SK-N-MC (cell line): Measurements from ENCODE around the gene TGFB1I1.
"Not testable (repeated sequence)": the region's sequence is repeated elsewhere in the genome, so short reads cannot be mapped to it uniquely, and the experiment has no call there.

Experiments used
- DNase-seq: peaks from one replicate; pipeline ENCODE4 v3.0.0-alpha.2; 2011; ENCODE audit warnings: low read depth, low spot score
- H3K27ac ChIP-seq: fragments of 200-600 bp; sonication (generic); 2 replicates; pipeline ENCODE4 v1.5.1; 2016; ENCODE audit warnings: mixed run types
- H3K36me3 ChIP-seq: fragments of 200-600 bp; sonication (generic); 2 replicates; pipeline ENCODE4 v1.6.1; 2017; ENCODE audit warnings: antibody characterized with exemption, low read length, mixed read lengths; ENCODE audit not compliant: insufficient read depth
- H3K4me3 ChIP-seq: fragments of 200-600 bp; sonication (generic); 2 replicates; pipeline ENCODE4 v1.5.1; 2016
- H3K9ac ChIP-seq: fragments of 200-600 bp; sonication (generic); 2 replicates; pipeline ENCODE4 v1.8.0; 2017; ENCODE audit warnings: mixed run types, mixed read lengths; ENCODE audit not compliant: insufficient read length
- H3K9me3 ChIP-seq: fragments of 200-600 bp; sonication (generic); 2 replicates; pipeline ENCODE4 v1.6.1; 2017; ENCODE audit warnings: low read depth, mild to moderate bottlenecking, antibody characterized with exemption, low read length, moderate library complexity, mixed read lengths
- EZH2 ChIP-seq: fragments of 200-600 bp; sonication (generic); IDR thresholded peaks from one replicate; pipeline ENCODE4 v1.6.1; 2017; ENCODE audit warnings: antibody characterized with exemption
- FOXP2 ChIP-seq: optimal IDR thresholded peaks from 2 replicates; pipeline ENCODE3; 2011; ENCODE audit warnings: mild to moderate bottlenecking, moderate library complexity; ENCODE audit not compliant: insufficient read depth; ENCODE audit errors: extremely low read length, control extremely low read depth
- POLR2AphosphoS5 ChIP-seq: IDR thresholded peaks from 2 replicates; pipeline ENCODE4 v1.6.1; 2012; ENCODE audit warnings: mild to moderate bottlenecking, low read depth, low read length, borderline replicate concordance

Gene TGFB1I1

GRCh38 chr16:31507929-31508705 lies 36.2 kb downstream of the TGFB1I1 start, which contains the start of gene RUSF1:
TSS of gene RUSF1 (minus strand) at chr16:31508391. CDS start at chr16:31508373, 18 bp downstream.
- H3K9me3 ChIP-seq = no peaks in the 10 kb centered on the region
- TF ChIP-seq EZH2 (no peak), POLR2AphosphoS5 (peak; percentile 90; the same call in 1 of the 2 replicates), FOXP2 (peak; percentile 68)
- H3K4me3 ChIP-seq = peak within 1 kb of the TSS; percentile 95
- peak within 1 kb of the TSS; percentile 73 for H3K27ac ChIP-seq
- peak within 1 kb of the TSS; percentile 98 for H3K9ac ChIP-seq
- peak; percentile 35 for DNase-seq
- no peaks in the 10 kb centered on the region for H3K36me3 ChIP-seq

DNA sequence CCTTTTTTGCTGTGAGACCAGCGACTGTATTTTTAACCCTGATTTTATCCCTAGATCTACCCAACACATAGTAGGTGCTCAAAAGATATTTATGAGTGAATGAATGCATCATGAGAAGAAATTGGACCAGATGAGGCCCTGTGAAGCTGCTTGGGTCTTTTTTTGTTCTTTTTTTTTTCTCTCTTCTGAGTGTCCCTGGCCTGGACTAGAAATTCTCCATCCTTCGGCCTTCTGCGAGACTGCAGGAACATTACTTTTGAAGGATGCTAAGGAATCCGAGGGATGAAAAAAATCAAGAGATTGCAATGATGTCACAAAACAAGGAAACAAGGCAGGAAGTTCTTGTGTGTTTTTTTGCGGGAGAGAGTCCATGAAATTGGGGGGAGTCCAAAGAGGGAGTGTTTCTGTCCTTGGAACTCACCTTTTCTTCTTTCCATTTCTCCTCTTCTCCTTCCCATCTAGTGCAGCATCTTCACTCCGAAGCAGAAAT lies 36.8 kb downstream of the TGFB1I1 start:
- Histone ChIP-seq H3K9ac (peak overlapping the region; percentile 98), H3K36me3 (no peaks in the 10 kb centered on the region), H3K9me3 (no peaks in the 10 kb centered on the region), H3K27ac (peak overlapping the region; percentile 73), H3K4me3 (peak overlapping the region; percentile 95)
- TF ChIP-seq EZH2 (no peak), POLR2AphosphoS5 (no peak), FOXP2 (no peak)
- DNase-seq = no peak

GRCh38 chr16:31513126-31513525 lies 41.2 kb downstream of the TGFB1I1 start:
- Histone ChIP-seq H3K9me3 (no peaks in the 10 kb centered on the region), H3K4me3 (peak overlapping the region; percentile 3; the same call in 1 of the 2 replicates), H3K36me3 (no peaks in the 10 kb centered on the region), H3K27ac (no peak overlapping the region), H3K9ac (no peak overlapping the region)
- no peak for DNase-seq
- no peak for TF ChIP-seq EZH2
- TF ChIP-seq FOXP2 = no peak
- TF ChIP-seq POLR2AphosphoS5 = no peak

- Histone ChIP-seq H3K27ac (no peak overlapping the region), H3K4me3 (no peak overlapping the region), H3K36me3 (no peaks in the 10 kb centered on the region), H3K9me3 (no peaks in the 10 kb centered on the region), H3K9ac (no peak overlapping the region)
- no peak for TF ChIP-seq FOXP2
- TF ChIP-seq EZH2 = no peak
- no peak for TF ChIP-seq POLR2AphosphoS5
- no peak for DNase-seq
Observed at GRCh38 chr16:31513884-31514283, 41.9 kb downstream of the TGFB1I1 start.

GRCh38 chr16:31517800-31518402 lies 45.9 kb downstream of the TGFB1I1 start:
- Histone ChIP-seq H3K36me3 (no peaks in the 10 kb centered on the region), H3K9ac (no peak overlapping the region), H3K27ac (no peak overlapping the region), H3K4me3 (no peak overlapping the region), H3K9me3 (no peaks in the 10 kb centered on the region)
- TF ChIP-seq EZH2 (no peak), POLR2AphosphoS5 (no peak), FOXP2 (no peak)
- DNase-seq = no peak

DNA sequence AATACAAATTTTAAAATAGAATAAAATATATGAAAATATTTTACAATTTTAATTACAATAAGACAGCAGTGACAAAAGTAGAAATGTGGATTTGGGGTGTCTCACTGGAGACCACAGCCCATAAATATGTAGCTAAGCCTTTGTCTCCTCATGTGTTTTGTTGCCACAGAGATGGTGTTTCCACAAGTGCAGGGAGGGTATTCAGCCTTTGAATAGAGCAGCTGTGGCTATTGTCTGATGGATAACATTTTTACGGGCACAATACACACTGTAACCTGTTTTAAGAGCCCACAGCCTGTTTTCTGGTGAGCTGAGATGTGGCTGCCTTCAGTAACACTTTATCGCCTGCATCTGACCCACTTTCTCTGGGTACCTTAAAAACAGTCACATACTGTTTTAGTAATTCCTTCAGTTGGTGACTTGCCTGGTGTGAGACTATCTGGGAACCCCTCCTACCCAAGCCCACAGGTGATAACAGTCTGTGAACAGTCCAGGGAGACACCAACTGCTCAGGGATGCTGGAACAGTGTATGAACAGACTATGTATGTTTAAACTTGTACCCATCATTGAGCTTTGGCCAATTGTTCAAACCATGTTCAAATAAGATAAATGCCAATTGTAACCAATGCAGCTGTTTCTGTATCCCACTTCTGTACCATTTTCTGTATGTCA lies 47.9 kb downstream of the TGFB1I1 start:
- TF ChIP-seq POLR2AphosphoS5 (no peak), FOXP2 (no peak), EZH2 (no peak)
- Histone ChIP-seq H3K9ac (no peak overlapping the region), H3K36me3 (no peaks in the 10 kb centered on the region), H3K27ac (no peak overlapping the region), H3K4me3 (no peak overlapping the region), H3K9me3 (no peaks in the 10 kb centered on the region)
- DNase-seq = no peak

- no peak overlapping the region for H3K9ac ChIP-seq
- H3K27ac ChIP-seq = no peak overlapping the region
- H3K36me3 ChIP-seq = no peaks in the 10 kb centered on the region
- DNase-seq = no peak
- no peak for TF ChIP-seq FOXP2
- no peak for TF ChIP-seq EZH2
- no peak for TF ChIP-seq POLR2AphosphoS5
- H3K4me3 ChIP-seq = no peak overlapping the region
- H3K9me3 ChIP-seq = no peaks in the 10 kb centered on the region
Observed at GRCh38 chr16:31521368-31521767, 49.4 kb downstream of the TGFB1I1 start.

DNA sequence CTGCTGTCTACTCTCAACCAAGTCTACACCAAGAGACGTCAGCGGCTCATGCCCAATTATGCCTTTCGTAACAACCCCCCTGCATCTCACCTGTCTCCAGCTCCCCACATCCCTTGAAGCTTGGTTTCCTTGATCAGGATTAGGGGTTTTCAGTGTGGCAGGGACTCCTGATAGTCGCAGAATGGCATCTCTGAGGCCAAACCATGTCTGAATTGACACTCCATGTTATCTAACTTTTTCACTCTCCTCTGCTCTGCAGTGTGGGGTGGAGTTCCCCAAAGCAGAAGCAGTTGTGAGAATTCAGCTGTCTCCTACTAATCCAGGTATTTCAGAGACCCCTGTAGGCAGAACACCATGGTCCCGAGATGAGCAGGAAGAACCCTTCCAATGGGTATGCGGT lies 50.1 kb downstream of the TGFB1I1 start:
- no peaks in the 10 kb centered on the region for H3K9me3 ChIP-seq
- H3K4me3 ChIP-seq = no peak overlapping the region
- no peaks in the 10 kb centered on the region for H3K36me3 ChIP-seq
- no peak overlapping the region for H3K27ac ChIP-seq
- no peak for DNase-seq
- TF ChIP-seq FOXP2 = no peak
- TF ChIP-seq POLR2AphosphoS5 = no peak
- no peak for TF ChIP-seq EZH2
- H3K9ac ChIP-seq = no peak overlapping the region

- H3K27ac ChIP-seq, H3K9me3 ChIP-seq, H3K9ac ChIP-seq, H3K4me3 ChIP-seq, H3K36me3 ChIP-seq, DNase-seq: not testable (repeated sequence)
Observed at GRCh38 chr16:31523768-31524167, 51.8 kb downstream of the TGFB1I1 start.
